Activated effector memory CD4-positive, alpha-beta T cell treated with anti-CD3 and anti-CD28 coated beads, Interleukin-2, amount 50 U/mL, for 16 hours (primary cell): ENCODE results near the gene ATOSA.

Experiments
- DNase-seq: peaks from one replicate; pipeline ENCODE4 v3.0.0-alpha.2; 2020

The ATOSA gene

GRCh38 chr15:52651868-52652267 lies 27.3 kb downstream of the ATOSA start:
- peak; percentile 74 for DNase-seq

- DNase-seq = no peak
Observed at GRCh38 chr15:52651114-52651513, 28.1 kb downstream of the ATOSA start.

DNA sequence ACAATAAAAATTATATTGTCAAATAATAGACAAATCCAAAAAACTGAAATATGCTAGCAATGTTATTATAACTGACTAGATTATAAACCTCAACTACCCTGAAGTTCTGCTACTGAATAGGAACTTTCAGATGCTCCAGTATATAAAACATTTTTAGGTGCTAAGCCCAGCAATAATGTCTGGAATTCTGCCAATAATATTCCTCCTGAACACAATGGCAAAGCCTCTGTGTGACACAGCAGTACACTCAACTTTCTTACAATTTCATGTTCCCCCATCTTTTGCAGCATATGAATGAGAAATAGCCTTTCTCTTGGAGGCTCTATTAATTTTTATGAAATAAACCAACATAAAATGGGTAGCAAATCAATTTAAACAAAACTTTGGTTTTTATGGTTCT lies 29.5 kb downstream of the ATOSA start:
- no peak for DNase-seq

- no peak for DNase-seq
Observed at GRCh38 chr15:52645916-52646315, 33.3 kb downstream of the ATOSA start.

DNA sequence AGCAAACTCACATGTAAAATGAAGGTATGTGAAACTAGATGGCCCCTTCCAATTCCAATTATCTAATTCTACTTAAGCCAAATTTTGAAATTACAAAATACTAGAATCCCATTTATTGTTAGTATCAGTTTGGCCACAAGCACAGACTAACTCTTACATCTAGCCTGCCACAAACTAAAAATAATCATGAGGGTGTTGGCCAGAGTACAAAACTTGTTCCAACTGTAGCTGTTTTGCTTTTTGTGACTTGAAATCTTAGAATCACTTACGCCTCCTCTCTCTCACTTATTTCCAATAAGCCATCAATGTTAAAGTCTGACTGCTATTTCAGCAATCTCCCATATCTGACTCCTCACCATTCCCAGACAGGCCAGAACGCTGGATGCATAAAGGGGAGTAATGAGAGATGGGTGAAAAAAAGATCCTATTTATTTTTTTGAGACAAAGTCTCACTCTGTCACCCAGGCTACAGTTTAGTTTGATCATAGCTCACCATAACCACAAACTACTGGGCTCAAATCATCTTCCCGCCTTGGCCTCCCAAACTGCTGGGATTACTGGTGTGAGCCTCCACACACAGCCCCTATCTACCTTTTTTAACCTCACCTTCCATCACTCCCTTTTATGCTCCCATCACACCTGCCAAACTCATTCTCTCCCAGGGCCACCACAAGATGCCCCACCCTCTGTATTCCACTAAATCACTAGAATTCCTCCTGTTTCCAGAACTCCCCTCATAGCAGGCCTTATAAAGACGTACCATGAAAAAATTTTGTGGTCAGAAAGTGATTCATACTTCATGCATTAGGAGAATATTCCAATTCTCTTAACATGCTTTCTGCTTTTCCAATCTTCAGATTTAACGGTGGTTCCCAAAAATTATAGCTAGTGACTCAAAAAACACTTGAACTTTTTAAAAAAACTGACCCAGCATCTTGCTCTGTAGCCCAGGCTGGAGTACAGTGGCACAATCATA lies 36.5 kb downstream of the ATOSA start:
- no peak for DNase-seq

- no peak for DNase-seq
Observed at GRCh38 chr15:52636459-52636858, 42.7 kb downstream of the ATOSA start.

DNA sequence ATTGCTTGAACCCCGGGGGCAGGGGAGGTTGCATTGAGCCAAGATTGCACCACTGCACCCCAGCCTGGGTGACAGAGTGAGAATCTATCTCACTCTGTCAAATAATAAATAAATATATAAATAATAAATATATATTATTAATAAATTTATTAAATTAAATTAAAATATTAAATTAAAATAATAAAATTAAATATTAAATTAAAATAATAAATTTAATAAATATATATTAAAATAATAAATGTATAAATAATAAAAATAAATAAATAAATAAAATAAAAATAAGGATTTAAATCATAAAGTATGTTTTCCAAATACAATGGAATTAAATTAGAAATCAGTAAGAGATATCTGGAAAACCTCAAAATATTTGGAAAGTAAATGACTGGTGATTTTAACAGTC lies 43.3 kb downstream of the ATOSA start:
- DNase-seq = no peak
